A673 (cell line): Measurements from ENCODE around the gene WDR7. TPM values are rescaled to one million over a fixed set of nuclear protein-coding genes. Genes with fewer than 3 reads are reported as not detected.

Source experiments
- BruUV-seq: library from RNA; stranded (reverse); fragments of 400-500 nt; replicated peaks from 2 replicates; lab custom pipeline; 2021; lab: Mats Ljungman, UMichigan
- CTCF ChIA-PET: fragments of 300-600 bp; sonication (Branson Sonifier 250); formaldehyde crosslinking; loops from one replicate; lab custom pipeline; 2022; ENCODE audit warnings: antibody characterized with exemption; lab: Charles Lee
- POLR2A ChIA-PET: fragments of 300-600 bp; sonication (Branson Sonifier 250); formaldehyde crosslinking; loops from one replicate; lab custom pipeline; 2022; ENCODE audit warnings: antibody characterized with exemption; ENCODE audit not compliant: low non-redundant PET; lab: Charles Lee
- DNase-seq: peaks from one replicate; pipeline ENCODE4 v3.0.0-alpha.2; 2015; ENCODE audit warnings: low spot score
- H3K27ac ChIP-seq: fragments of 200-600 bp; sonication (generic); 2 replicates; pipeline ENCODE4 v1.5.1; 2016; ENCODE audit warnings: mixed run types, low read depth, mild to moderate bottlenecking, mixed read lengths, antibody characterized with exemption, low read length; ENCODE audit not compliant: poor library complexity, severe bottlenecking
- H3K27me3 ChIP-seq: fragments of 200-600 bp; sonication (generic); replicated peaks from 2 replicates; pipeline ENCODE4 v1.6.1; 2017; ENCODE audit warnings: mixed run types, low read depth, mild to moderate bottlenecking, mixed read lengths, antibody characterized with exemption, low read length; ENCODE audit not compliant: insufficient read depth, poor library complexity
- H3K36me3 ChIP-seq: fragments of 200-600 bp; sonication (generic); 2 replicates; pipeline ENCODE4 v1.6.1; 2016; ENCODE audit warnings: mixed run types, mild to moderate bottlenecking, mixed read lengths, antibody characterized with exemption, low read length; ENCODE audit not compliant: insufficient read depth, poor library complexity, severe bottlenecking
- H3K4me1 ChIP-seq: fragments of 200-600 bp; sonication (generic); 2 replicates; pipeline ENCODE4 v1.6.1; 2017; ENCODE audit warnings: mixed run types, mild to moderate bottlenecking, mixed read lengths, antibody characterized with exemption, low read length; ENCODE audit not compliant: insufficient read depth, poor library complexity, severe bottlenecking
- H3K4me3 ChIP-seq: fragments of 200-600 bp; sonication (generic); 2 replicates; pipeline ENCODE4 v1.5.1; 2016; ENCODE audit warnings: low read depth, mixed run types, mild to moderate bottlenecking, mixed read lengths, low read length; ENCODE audit not compliant: poor library complexity, severe bottlenecking
- H3K9me3 ChIP-seq: fragments of 200-600 bp; sonication (generic); 2 replicates; pipeline ENCODE4 v1.6.1; 2016; ENCODE audit warnings: mixed run types, low read depth, mild to moderate bottlenecking, mixed read lengths, antibody characterized with exemption, low read length; ENCODE audit not compliant: poor library complexity, severe bottlenecking
- EZH2 ChIP-seq: fragments of 200-600 bp; sonication (generic); IDR thresholded peaks from 2 replicates; pipeline ENCODE4 v1.6.1; 2017; ENCODE audit warnings: borderline replicate concordance, low read depth, mild to moderate bottlenecking, mixed read lengths, antibody characterized with exemption, low read length; ENCODE audit not compliant: poor library complexity, severe bottlenecking
- intact Hi-C: fragments of 100-400 bp; cut with micrococcal nuclease; formaldehyde crosslinking; loops from one replicate; pipeline ENCODE4 v1.10.0; 2022; ENCODE audit not compliant: unreplicated experiment
- total RNA-seq: library from RNA; stranded (reverse); gene quantifications from 2 replicates; pipeline ENCODE4 v1.2.3, GENCODE V29; 2021
- TF ChIP-seq, protein P1 (sequence below): fragments of 300-800, 200-600 bp; sonication (generic); conservative IDR thresholded peaks from 2 replicates; pipeline ENCODE4 v1.5.1; 2017; ENCODE audit warnings: low read depth, mild to moderate bottlenecking, antibody characterized with exemption, low read length, moderate library complexity, mixed read lengths

The WDR7 gene
- total RNA-seq, 1 experiment from 2014 or later = 21.2 TPM

DNA sequence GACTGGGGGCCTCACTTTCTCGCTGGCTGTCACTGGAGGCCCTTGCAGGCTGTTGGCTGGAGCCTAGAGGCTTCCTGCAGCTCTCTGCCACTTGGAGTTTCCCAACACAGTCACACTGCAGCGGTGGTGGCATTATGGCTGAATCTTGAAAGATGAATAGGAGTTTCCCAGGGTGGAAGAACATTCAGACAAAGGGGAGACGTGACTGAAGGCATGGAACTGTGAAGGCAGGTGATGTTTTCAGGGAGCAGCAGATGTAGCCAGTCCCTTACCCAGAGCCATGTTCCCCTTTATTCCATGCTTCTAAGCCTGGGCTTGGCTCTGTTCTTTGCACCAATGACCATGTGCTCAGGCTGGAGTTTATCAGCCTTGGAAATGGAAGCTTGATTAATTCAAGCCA lies 389.0 kb downstream of the WDR7 start:
- POLR2A ChIA-PET = no interaction called here
- no peaks in the 10 kb centered on the region for H3K36me3 ChIP-seq
- CTCF ChIA-PET = no interaction called here
- H3K9me3 ChIP-seq = no peaks in the 10 kb centered on the region
- intact Hi-C loops = no loop called here
- no peaks in the 10 kb centered on the region for H3K4me1 ChIP-seq
- H3K27me3 ChIP-seq = no peaks in the 10 kb centered on the region
- no peak overlapping the region for H3K27ac ChIP-seq
- DNase-seq = no peak
- no peak overlapping the region for H3K4me3 ChIP-seq
- no peak for TF ChIP-seq EZH2
- TF ChIP-seq, protein P1, sequence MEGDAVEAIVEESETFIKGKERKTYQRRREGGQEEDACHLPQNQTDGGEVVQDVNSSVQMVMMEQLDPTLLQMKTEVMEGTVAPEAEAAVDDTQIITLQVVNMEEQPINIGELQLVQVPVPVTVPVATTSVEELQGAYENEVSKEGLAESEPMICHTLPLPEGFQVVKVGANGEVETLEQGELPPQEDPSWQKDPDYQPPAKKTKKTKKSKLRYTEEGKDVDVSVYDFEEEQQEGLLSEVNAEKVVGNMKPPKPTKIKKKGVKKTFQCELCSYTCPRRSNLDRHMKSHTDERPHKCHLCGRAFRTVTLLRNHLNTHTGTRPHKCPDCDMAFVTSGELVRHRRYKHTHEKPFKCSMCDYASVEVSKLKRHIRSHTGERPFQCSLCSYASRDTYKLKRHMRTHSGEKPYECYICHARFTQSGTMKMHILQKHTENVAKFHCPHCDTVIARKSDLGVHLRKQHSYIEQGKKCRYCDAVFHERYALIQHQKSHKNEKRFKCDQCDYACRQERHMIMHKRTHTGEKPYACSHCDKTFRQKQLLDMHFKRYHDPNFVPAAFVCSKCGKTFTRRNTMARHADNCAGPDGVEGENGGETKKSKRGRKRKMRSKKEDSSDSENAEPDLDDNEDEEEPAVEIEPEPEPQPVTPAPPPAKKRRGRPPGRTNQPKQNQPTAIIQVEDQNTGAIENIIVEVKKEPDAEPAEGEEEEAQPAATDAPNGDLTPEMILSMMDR = no peak
- BruUV-seq = no TSS peak

DNA sequence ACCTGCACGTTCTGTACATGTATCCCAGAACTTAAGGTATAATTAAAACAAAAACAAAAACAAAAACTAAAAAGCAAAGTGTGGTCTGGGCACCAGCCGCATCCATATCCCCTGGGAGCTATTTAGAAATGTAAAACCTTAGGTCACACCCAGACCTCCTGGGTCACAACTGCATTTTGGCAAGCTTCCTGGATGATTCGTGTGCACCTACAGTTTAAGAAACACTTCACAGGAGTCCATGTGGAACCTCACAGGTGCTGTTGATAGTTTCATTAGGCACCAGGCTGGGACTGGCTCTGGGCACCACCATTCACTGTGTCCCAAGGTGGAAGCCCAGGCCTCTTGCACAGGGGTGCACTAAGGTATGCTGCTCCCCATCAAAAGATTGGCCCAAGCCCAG lies 392.1 kb downstream of the WDR7 start:
- Histone ChIP-seq H3K27ac (no peak overlapping the region), H3K4me1 (no peaks in the 10 kb centered on the region), H3K27me3 (no peaks in the 10 kb centered on the region), H3K9me3 (no peaks in the 10 kb centered on the region), H3K4me3 (no peak overlapping the region), H3K36me3 (no peaks in the 10 kb centered on the region)
- no TSS peak for BruUV-seq
- ChIA-PET POLR2A (no interaction called here), CTCF (no interaction called here)
- DNase-seq = no peak
- intact Hi-C loops = no loop called here
- TF ChIP-seq EZH2 = no peak
- TF ChIP-seq, protein P1 = no peak

DNA sequence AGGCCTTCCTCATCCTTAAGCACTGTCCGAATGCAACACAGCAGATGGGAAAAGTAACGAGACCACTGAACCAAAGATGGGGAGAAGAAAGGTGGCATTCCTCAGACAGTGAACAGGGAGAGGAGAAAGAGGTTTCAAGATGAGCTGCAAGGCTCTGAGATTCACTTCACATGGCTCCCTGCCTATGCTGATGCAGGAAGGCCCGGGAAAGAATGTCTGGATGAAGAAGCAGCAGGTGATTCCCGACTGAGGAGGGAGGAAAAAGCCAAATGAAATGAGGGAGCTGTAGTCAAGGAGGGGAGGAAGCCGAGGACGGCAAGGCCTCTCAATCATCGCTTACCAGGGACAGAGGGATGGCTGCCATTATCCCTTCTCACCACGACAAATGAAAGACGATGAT lies 397.2 kb downstream of the WDR7 start:
- no peak overlapping the region for H3K27ac ChIP-seq
- no peaks in the 10 kb centered on the region for H3K4me1 ChIP-seq
- H3K27me3 ChIP-seq = no peaks in the 10 kb centered on the region
- ChIA-PET POLR2A (no interaction called here), CTCF (no interaction called here)
- H3K9me3 ChIP-seq = no peaks in the 10 kb centered on the region
- DNase-seq = no peak
- H3K36me3 ChIP-seq = no peaks in the 10 kb centered on the region
- TF ChIP-seq EZH2 = no peak
- TF ChIP-seq, protein P1 = no peak
- BruUV-seq = no TSS peak
- H3K4me3 ChIP-seq = no peak overlapping the region
- intact Hi-C loops = no loop called here
